ENCODE results near the gene KIF20B.

DNA sequence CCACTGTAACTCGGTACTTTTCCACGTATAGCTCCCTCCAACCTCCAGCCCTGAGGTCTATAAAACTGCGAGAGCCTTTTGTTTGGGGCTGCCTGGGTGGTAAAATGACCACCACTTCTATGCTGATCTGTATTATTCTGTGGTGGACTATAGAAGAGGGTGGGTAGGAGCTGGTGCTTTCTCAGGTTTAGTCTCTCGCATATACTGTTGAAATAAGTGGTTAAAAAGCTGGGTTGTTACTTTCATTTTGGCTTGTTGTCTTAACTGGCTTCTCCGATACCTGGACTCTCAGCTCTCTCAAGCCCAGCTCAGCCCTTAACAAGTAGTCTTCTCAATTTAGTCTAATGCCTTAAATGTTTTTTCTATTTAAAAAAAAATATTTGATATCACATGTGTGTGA is 70.3 kb downstream of the KIF20B start:
- TF ChIP-seq EED (CRISPR knock-in tag; IDR thresholded peaks at IDR 0.05), result no peak
- no peak for TF ChIP-seq ZNF274 (CRISPR knock-in tag; IDR thresholded peaks at IDR 0.05)
- no peak for TF ChIP-seq FOSL1 (CRISPR knock-in tag; IDR thresholded peaks at IDR 0.05; ENCODE audit: borderline replicate concordance)
- no peak for TF ChIP-seq SP1 (IDR thresholded peaks at IDR 0.05)
- no peak for TF ChIP-seq SP1 (CRISPR knock-in tag; IDR thresholded peaks at IDR 0.05)
- TF ChIP-seq HOXA5 (CRISPR knock-in tag; IDR thresholded peaks at IDR 0.05), result no peak
- no peak for TF ChIP-seq ZNF704 (CRISPR knock-in tag; IDR thresholded peaks at IDR 0.05; ENCODE audit: borderline replicate concordance)
- TF ChIP-seq ZSCAN29 (CRISPR knock-in tag; conservative IDR thresholded peaks at IDR 0.05), result no peak
- no peak for TF ChIP-seq MTF2 (CRISPR knock-in tag; IDR thresholded peaks at IDR 0.05; ENCODE audit: borderline replicate concordance)
- TF ChIP-seq, protein P1, sequence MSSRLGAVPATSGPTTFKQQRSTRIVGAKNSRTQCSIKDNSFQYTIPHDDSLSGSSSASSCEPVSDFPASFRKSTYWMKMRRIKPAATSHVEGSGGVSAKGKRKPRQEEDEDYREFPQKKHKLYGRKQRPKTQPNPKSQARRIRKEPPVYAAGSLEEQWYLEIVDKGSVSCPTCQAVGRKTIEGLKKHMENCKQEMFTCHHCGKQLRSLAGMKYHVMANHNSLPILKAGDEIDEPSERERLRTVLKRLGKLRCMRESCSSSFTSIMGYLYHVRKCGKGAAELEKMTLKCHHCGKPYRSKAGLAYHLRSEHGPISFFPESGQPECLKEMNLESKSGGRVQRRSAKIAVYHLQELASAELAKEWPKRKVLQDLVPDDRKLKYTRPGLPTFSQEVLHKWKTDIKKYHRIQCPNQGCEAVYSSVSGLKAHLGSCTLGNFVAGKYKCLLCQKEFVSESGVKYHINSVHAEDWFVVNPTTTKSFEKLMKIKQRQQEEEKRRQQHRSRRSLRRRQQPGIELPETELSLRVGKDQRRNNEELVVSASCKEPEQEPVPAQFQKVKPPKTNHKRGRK (CRISPR knock-in tag; IDR thresholded peaks at IDR 0.05), result no peak
- no peak for TF ChIP-seq TBL1XR1 (IDR thresholded peaks at IDR 0.05; ENCODE audit: borderline replicate concordance, low read length, partially characterized antibody)
